ENCODE data around the gene LTA4H.

DNA sequence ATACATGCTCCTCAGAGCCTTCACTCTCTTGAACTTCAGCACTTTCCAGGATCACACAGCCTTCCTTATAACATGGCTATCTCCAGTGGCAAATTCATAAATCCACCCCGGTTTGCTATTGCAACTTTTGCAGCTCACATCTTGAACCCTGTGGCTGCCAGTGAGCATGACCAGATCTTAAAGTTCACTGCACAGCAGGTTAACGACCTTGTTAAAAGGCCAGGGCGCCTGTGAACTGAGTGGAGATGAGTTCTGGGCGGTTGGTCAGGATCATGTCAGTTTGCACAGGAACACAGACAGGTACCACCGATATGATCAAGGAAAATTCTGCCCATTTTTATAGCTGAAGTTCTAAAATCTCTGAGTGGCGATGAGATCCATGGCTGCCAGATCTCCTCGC, 24.7 kb upstream of the LTA4H start:
- no peak for TF ChIP-seq YY1 (IDR thresholded peaks at IDR 0.05; ENCODE audit: insufficient read depth, insufficient read length)
- no peak for TF ChIP-seq SUZ12 (IDR thresholded peaks at IDR 0.05; ENCODE audit: extremely low read depth, insufficient read depth, insufficient read length)

All from NT2/D1 (cell line).